ENCODE data around the gene FALEC. TPM values are rescaled to one million over a fixed set of nuclear protein-coding genes. Genes with fewer than 3 reads are reported as not detected.

The FALEC gene
- total and polyA plus RNA-seq, 9 of the 15 experiments (the other 6 are each of a cell fraction or from before 2014, with no cell fraction given) = 0.15 to 1.8 (median 0.53) TPM; not detected in 5

GRCh38 chr1:150486966-150487762, 28.4 kb upstream of the FALEC start, which contains the start of gene TARS2 (continued):
- TF ChIP-seq, protein P1, sequence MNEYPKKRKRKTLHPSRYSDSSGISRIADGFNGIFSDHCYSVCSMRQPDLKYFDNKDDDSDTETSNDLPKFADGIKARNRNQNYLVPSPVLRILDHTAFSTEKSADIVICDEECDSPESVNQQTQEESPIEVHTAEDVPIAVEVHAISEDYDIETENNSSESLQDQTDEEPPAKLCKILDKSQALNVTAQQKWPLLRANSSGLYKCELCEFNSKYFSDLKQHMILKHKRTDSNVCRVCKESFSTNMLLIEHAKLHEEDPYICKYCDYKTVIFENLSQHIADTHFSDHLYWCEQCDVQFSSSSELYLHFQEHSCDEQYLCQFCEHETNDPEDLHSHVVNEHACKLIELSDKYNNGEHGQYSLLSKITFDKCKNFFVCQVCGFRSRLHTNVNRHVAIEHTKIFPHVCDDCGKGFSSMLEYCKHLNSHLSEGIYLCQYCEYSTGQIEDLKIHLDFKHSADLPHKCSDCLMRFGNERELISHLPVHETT (CRISPR knock-in tag; conservative IDR thresholded peaks at IDR 0.05 in 1 of 2, IDR thresholded peaks at IDR 0.05 in 1 of 2) = peak in 1 of 2 experiments; percentile 76; a peak in 1 of 4 replicates
- TF ChIP-seq GTF2E2 (tag; IDR thresholded peaks at IDR 0.05) (peak; percentile 92), NBN (IDR thresholded peaks at IDR 0.05; ENCODE audit: low read depth) (peak; percentile 88), ZSCAN29 (IDR thresholded peaks at IDR 0.05) (no peak), RBM34 (IDR thresholded peaks at IDR 0.05; ENCODE audit: borderline replicate concordance, insufficient read depth, low read length) (no peak), SMARCA4 (IDR thresholded peaks at IDR 0.05) (0 out of 2 replicates have a peak, but pooled peaks have one; percentile 34), MTF1 (CRISPR knock-in tag; IDR thresholded peaks at IDR 0.05; ENCODE audit: borderline replicate concordance) (no peak), PPARD (CRISPR knock-in tag; IDR thresholded peaks at IDR 0.05) (no peak), MTA2 (IDR thresholded peaks at IDR 0.05; ENCODE audit: low read depth) (no peak), POLR2A (conservative IDR thresholded peaks at IDR 0.05) (peak; percentile 95), CXXC5 (CRISPR knock-in tag; IDR thresholded peaks at IDR 0.05) (peak; percentile 85), ZNF165 (CRISPR knock-in tag; IDR thresholded peaks at IDR 0.05; ENCODE audit: borderline replicate concordance) (no peak; the same call in 1 of the 2 replicates), NCOA6 (IDR thresholded peaks at IDR 0.05) (peak; percentile 52; the same call in 1 of the 2 replicates), SIN3B (IDR thresholded peaks at IDR 0.05; ENCODE audit: low read depth) (peak; percentile 94), HNRNPH1 (optimal IDR thresholded peaks at IDR 0.05; ENCODE audit: low read depth, low read length) (no peak), YY1 (IDR thresholded peaks at IDR 0.05; ENCODE audit: borderline replicate concordance in 1 of 3, control insufficient read depth in 1 of 3, extremely low read depth in 1 of 3, insufficient read depth in 3 of 3, insufficient read length in 1 of 3, insufficient replicate concordance in 2 of 3, low read depth in 1 of 3, low read length in 2 of 3) (peak; percentile 36 to 91 (median 74)), RBBP5 (IDR thresholded peaks at IDR 0.05; ENCODE audit: borderline replicate concordance, insufficient read depth, low read length, poor library complexity, severe bottlenecking) (peak; percentile 61), TCFL5 (CRISPR knock-in tag; conservative IDR thresholded peaks at IDR 0.05) (no peak)
- TF ChIP-seq, protein P2, sequence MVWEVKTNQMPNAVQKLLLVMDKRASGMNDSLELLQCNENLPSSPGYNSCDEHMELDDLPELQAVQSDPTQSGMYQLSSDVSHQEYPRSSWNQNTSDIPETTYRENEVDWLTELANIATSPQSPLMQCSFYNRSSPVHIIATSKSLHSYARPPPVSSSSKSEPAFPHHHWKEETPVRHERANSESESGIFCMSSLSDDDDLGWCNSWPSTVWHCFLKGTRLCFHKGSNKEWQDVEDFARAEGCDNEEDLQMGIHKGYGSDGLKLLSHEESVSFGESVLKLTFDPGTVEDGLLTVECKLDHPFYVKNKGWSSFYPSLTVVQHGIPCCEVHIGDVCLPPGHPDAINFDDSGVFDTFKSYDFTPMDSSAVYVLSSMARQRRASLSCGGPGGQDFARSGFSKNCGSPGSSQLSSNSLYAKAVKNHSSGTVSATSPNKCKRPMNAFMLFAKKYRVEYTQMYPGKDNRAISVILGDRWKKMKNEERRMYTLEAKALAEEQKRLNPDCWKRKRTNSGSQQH (CRISPR knock-in tag; IDR thresholded peaks at IDR 0.05) = 0 out of 2 replicates have a peak, but pooled peaks have one; percentile 38
- TF ChIP-seq, protein P3, sequence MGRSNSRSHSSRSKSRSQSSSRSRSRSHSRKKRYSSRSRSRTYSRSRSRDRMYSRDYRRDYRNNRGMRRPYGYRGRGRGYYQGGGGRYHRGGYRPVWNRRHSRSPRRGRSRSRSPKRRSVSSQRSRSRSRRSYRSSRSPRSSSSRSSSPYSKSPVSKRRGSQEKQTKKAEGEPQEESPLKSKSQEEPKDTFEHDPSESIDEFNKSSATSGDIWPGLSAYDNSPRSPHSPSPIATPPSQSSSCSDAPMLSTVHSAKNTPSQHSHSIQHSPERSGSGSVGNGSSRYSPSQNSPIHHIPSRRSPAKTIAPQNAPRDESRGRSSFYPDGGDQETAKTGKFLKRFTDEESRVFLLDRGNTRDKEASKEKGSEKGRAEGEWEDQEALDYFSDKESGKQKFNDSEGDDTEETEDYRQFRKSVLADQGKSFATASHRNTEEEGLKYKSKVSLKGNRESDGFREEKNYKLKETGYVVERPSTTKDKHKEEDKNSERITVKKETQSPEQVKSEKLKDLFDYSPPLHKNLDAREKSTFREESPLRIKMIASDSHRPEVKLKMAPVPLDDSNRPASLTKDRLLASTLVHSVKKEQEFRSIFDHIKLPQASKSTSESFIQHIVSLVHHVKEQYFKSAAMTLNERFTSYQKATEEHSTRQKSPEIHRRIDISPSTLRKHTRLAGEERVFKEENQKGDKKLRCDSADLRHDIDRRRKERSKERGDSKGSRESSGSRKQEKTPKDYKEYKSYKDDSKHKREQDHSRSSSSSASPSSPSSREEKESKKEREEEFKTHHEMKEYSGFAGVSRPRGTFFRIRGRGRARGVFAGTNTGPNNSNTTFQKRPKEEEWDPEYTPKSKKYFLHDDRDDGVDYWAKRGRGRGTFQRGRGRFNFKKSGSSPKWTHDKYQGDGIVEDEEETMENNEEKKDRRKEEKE (IDR thresholded peaks at IDR 0.05; ENCODE audit: borderline replicate concordance in 1 of 2, control insufficient read depth in 1 of 2, low read depth in 2 of 2, low read length in 1 of 2) = peak in 1 of 2 experiments; percentile 93; a peak in 2 of 4 replicates

All from K562 (cell line).